ENCODE results near the gene SPDYE4.
"Not testable (repeated sequence)": the region's sequence is repeated elsewhere in the genome, so short reads cannot be mapped to it uniquely, and the experiment has no call there.

The SPDYE4 gene

GRCh38 chr17:8758137-8758596 is at the start of gene SPDYE4:
SPDYE4 (minus strand) TSS chr17:8758546; CDS start chr17:8758382, 164 bp downstream.
- no peak for DNase-seq

- no peak for DNase-seq
Measured at GRCh38 chr17:8806926-8807550, 48.7 kb upstream of the SPDYE4 start.

GRCh38 chr17:8806253-8806925 is 48.0 kb upstream of the SPDYE4 start:
- no peak for DNase-seq

- DNase-seq: not testable (repeated sequence)
Measured at GRCh38 chr17:8805396-8805795, 47.0 kb upstream of the SPDYE4 start.

- no peak for DNase-seq
Measured at GRCh38 chr17:8803531-8804420, 45.4 kb upstream of the SPDYE4 start.

- no peak for DNase-seq
Measured at GRCh38 chr17:8801135-8801840, 42.9 kb upstream of the SPDYE4 start.

- no peak for DNase-seq
Measured at GRCh38 chr17:8800656-8801055, 42.3 kb upstream of the SPDYE4 start.

- DNase-seq: no peak
Measured at GRCh38 chr17:8799570-8800212, 41.3 kb upstream of the SPDYE4 start.

GRCh38 chr17:8798846-8799569 is 40.7 kb upstream of the SPDYE4 start, which contains the start of gene MFSD6L:
MFSD6L (minus strand) TSS chr17:8799365; CDS start chr17:8799120, 245 bp downstream.
- DNase-seq: no peak

GRCh38 chr17:8798176-8798845 is 40.0 kb upstream of the SPDYE4 start:
- DNase-seq: no peak

GRCh38 chr17:8797621-8798175 is 39.4 kb upstream of the SPDYE4 start:
- no peak for DNase-seq

- no peak for DNase-seq
Measured at GRCh38 chr17:8794636-8795035, 36.3 kb upstream of the SPDYE4 start.

- no peak for DNase-seq
Measured at GRCh38 chr17:8793649-8794048, 35.3 kb upstream of the SPDYE4 start.

GRCh38 chr17:8792646-8793045 is 34.3 kb upstream of the SPDYE4 start:
- DNase-seq: no peak

- DNase-seq: no peak
Measured at GRCh38 chr17:8791910-8792270, 33.5 kb upstream of the SPDYE4 start.

GRCh38 chr17:8791248-8791909 is 33.0 kb upstream of the SPDYE4 start:
- no peak for DNase-seq

- no peak for DNase-seq
Measured at GRCh38 chr17:8789743-8790142, 31.4 kb upstream of the SPDYE4 start.

- no peak for DNase-seq
Measured at GRCh38 chr17:8788998-8789397, 30.7 kb upstream of the SPDYE4 start.

GRCh38 chr17:8785547-8786413 is 27.4 kb upstream of the SPDYE4 start:
- DNase-seq: peak; percentile 41 to 66
